Activated naive CD8-positive, alpha-beta T cell treated with anti-CD3 and anti-CD28 coated beads, Interleukin-2, amount 50 U/mL, for 16 hours (primary cell): ENCODE measurements around the gene PHACTR2.

Source experiments
- DNase-seq: peaks from one replicate; pipeline ENCODE4 v3.0.0-alpha.2; 2020; ENCODE audit warnings: low read depth, low spot score

Gene PHACTR2

DNA sequence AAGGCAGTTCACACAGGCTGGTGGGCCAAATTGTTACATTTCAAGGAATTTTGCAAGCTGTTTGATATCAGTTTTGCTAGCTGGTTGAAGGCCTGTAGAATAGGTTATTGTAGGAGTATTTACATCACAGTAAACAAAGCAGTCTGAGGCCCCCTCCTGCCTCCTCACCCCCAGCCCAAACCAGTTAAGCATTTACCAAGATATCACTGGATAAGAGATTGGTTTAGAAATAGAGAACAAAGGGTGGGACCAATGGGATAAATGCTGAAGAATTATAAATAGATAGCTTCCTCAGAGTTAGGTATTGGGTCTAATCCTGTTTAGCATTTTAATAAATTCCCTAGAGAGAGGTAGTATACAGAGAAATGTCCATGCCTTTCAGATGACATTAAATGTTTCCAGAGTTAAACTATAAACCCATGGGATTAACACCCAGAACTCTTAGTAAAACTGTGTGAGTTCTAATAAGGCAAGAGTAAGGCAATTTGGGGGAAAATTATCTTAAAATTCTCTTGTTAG lies 2.3 kb upstream of the PHACTR2 start:
- no peak for DNase-seq

DNA sequence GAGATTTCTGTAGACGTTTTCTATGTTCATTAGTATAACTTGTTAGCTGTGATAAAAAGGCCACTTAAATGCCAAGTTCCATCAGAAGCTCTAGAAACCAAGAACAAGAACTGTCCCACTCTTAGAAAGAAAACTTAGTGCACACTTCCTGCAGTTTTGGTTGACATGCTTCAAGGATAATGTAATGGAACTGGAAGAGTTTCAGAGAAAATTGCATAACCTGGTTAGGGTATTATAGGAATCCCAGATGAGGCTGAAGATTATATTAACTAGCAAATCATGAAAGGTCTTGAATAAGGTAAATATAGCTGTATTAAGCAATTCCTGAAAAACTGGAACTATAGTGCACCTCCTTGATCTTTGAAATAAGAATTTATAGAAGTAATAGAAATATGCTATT lies 1.8 kb upstream of the PHACTR2 start:
- no peak for DNase-seq

DNA sequence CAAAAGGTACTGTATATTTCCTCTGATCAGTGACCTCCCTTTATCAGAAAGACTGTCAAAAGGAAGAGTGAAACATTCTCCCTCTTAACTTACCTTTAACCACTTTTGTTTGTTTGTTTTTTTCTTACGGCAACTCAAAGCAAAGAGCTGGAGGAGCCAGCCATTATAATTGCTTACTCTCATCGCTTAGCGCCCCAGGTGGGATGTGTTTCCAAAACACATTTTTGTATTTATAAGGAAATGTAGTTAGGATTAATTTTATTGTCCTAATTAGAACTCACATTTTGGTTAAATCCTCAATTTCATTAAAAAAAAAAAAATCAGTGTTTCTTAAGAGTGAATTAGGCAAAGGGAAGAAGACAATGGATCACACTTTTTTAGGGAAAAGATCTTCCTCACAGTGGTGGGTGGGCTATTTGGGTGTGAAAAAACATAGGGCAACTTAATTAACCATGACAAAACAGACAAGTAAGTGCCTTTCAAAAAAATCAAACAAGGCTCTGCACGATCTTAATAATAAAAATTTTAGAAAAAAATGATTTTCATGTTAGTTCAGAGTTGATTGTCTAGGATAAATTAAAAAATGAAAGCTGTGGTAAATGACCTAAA lies 1.2 kb upstream of the PHACTR2 start:
- no peak for DNase-seq

DNA sequence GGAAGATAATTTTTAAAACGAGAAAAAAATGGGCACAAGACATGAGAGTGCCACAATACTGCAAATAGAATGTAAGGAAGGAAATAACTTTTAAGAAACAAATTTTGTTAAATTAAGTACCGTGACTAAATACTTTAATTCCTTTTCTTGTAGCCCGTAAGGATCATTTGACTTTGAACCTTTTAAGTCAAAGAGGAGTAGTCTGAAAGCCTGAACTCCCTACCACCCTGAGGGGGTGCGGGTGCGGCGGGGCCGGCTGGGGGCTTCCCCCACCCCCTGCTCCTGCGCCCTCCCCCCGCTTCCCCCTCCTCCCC lies 231 bp upstream of the PHACTR2 start:
- DNase-seq, result no peak

DNA sequence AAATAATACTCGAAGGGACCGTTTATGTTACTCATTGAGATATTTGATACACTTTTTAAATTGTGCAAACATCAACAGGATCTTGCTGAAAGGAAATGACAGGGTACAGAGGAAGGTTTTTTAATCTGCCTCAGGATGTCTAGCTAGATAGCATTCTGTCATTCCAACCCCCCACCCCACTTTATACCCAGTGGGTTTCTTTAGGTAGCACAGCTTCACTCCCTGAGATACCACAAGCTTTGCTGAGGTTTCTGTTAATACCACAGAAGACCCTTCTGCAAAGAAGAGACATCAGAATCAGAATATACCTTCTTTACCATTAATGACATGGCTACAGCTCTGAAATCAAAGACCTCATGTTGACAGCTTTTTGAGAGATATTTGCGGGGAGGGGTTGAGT lies 1.3 kb downstream of the PHACTR2 start:
- DNase-seq, result no peak

DNA sequence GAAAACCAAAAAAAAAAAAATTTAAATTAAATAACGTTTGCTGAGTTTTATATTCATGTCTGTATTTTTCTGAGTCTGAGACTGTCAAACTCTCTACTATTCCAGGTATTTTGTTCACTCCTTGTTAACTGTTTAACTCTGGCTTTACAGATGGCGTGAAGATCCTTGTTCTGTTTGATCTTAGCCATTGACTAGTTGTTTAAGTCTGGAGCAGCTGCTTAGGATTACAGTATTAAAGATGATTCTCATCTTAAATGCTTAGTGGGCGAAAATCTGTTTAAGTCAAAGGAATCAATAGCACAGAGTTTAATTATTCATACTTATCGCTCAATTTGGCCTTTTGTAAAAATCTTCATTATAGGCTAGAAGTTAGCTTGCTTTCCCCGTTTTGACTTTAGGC lies 2.4 kb downstream of the PHACTR2 start:
- no peak for DNase-seq

DNA sequence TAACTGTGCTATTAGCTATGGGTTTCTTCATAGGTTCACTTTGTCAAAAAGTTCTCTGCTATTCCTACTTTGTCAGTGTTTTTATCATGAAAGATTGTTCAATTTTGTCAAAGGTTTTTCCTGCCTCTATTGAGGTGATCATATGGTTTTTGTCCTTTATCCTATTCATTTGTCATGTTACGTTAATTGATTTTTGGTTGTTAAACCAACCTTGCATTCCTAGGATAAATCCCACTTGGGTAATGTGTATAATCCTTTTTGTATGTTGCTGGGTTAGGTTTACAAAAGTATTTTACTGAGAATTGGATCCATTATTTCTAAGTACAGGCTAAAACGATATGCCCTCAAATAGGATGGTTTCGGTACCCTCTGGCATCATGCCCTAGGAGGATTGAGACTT lies 5.0 kb downstream of the PHACTR2 start:
- no peak for DNase-seq

DNA sequence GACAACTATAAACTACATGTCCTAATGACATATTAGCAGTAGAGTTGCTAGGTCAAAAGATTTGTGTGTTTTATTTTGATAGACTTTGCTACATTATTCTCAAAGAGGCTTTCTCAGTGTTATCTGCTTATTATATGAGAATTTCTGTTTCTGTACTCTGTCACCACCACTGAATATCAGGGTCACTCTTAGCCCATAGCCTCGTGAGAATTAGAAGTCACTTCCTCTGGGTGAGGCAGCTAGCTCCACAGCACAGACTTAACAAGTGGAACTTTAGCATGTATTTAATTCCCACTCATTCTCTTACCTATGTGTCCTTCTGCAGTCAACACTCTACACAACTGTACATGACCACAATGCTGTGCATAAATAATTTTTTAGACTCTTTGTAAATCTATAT lies 6.7 kb downstream of the PHACTR2 start:
- no peak for DNase-seq

DNA sequence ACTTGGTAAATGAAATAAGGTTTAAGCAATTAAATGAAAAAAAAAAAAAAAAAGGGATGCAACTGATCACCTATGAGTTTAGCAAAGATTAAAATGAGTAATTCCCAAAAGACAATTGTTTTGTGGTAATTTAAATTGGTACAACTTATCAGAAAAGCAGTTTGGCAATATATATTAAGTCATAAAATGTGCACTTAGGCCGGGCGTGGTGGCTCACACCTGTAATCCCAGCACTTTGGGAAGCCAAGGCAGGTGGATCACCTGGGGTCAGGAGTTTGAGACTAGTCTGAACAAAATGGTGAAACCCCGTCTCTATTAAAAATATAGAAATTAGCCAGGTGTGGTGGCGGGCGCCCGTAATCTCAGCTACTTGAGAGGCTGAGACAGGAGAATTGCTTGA lies 7.9 kb downstream of the PHACTR2 start:
- no peak for DNase-seq

DNA sequence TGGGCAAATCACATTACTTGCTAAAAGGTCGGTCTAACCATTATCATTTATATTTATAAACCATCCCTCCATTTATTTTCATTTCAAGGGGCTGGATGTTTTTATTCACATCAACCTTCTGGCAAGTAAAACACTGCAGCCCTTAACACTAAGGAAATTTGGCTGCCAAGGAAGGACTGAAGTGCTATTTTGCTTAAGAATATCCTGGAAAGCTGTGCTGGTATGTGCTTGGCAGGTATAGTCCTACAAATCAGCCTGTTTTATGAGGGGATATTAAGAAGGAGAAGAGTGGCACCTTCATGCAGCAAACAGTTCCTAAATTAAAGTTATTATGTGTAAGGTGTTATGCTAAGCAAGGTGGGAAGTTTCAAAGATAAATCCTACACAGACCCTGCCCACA lies 9.8 kb downstream of the PHACTR2 start:
- DNase-seq, result no peak

DNA sequence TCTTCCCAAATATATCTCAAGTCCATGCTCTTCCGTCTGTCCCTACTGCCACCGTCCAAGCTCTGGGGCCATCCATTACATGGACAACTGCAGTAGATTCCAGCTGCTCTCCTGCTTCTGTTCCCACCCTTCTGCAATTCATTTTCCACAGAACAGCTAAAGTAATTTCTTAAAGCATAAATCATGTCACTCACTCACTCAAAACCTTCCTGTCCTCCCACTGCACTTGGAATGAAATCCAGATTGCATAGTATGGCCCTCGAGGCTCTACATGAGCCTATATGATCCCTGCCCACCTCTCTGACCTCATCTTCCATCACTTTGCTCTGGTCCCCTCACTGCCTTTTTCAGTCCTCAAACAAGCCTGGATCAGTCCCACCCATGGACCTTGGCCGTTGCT lies 10.9 kb downstream of the PHACTR2 start:
- no peak for DNase-seq

DNA sequence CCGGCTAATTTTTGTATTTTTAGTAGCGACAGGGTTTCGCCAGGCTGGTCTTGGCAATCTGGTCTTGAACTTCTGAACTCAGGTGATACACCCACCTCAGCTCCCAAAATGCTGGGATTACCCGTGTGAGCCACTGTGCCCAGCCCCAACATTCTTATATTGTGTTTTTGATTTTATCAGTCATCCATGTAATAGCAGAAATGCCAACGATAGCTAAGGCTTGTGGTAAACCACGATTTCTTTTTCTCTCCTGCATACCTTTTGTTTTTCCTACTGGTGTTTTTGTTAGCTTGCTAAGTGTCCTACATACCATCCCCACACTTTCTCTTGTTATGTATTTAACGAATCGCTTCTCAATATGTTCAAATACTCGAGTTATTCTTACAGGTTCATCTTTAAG lies 12.1 kb downstream of the PHACTR2 start:
- no peak for DNase-seq

DNA sequence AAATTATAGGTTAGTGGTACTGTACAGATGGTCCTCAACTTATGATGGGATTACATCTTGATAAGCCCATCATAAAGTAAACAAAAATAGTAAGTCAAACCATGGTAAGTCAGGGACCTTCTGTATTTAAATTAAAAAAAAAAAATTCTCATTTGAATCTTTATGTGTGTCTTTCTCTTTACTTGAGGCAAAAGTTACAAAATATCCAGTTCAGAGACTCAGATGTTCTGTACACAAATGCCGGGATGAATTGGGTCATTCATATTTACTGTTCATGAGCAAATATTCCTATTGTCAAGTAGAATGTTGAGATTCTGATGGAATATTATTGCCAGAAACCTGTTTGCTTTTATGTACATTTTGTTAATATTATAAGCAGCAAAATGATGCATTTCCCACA lies 13.4 kb downstream of the PHACTR2 start:
- DNase-seq, result no peak

DNA sequence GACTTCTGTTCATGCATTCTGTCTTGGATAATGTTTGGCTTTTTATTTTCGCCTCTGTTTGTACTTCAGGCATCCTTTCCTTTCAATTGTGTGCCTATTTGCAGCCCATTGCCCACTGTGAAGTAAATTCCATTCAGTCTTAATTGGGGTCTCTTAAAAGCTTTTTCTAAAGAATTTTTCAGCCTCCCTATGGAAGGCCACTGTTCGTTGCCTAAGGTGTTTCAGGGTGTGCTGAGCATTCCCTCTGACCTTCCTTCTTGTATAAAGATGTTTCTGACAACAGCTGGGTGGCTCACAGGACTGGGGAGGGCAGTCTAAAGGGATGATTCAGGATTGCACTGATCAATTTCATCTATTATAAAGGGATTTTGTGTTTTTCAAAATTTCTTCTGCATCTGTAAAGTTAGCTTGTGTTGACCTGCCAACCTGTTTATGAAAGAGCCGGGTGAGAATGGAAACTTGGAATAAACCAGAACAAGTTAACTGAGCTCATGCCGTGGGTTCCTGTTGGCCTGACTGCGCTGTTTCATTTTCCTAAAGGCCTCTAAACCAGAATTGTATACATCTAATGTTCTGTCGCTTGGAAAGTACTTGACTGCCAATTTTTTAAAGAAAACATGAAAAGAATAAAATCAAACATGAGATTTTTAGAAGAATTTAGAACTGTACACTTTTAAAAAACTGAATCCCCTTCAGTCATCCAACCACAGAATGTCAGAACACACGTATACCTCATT lies 14.3 kb downstream of the PHACTR2 start:
- DNase-seq, result no peak

DNA sequence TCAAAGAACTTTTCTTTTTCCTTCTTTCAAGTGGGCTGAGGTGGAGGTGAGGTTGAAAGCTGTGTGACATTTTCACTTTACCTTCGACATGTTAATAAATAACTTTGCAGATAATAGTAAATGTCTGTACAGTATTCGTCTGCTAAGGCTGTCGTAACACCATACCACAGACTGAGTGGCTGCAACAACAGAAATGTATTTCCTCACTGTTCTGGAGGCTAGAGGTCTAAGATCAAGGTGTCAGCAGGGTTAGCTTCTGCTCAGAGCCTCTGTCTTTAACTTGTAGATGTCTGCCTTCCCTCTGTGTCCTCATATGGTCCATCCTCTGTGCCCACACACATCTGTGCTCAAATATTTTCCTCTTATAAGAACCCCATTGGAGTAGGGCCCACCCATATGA lies 14.9 kb downstream of the PHACTR2 start:
- DNase-seq, result no peak

DNA sequence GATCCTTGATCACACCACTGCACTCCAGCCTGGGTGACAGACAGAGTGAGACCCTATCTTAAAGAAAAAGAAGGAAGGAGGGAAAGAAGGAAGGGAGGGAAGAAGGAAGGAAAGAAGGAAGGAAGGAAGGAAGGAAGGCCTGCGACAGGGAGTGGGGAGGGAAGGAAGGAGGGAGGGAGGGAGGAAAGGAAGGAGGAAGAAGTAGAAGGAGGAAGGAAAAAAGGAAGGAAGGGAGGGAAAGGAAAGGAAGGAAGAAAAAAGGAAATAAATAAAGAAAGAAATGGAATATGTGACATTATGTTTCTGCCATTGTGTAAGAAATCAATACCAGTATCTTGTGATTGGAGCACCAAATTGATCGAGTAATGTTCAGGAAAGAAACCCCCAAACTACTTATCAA lies 16.2 kb downstream of the PHACTR2 start:
- DNase-seq, result no peak

DNA sequence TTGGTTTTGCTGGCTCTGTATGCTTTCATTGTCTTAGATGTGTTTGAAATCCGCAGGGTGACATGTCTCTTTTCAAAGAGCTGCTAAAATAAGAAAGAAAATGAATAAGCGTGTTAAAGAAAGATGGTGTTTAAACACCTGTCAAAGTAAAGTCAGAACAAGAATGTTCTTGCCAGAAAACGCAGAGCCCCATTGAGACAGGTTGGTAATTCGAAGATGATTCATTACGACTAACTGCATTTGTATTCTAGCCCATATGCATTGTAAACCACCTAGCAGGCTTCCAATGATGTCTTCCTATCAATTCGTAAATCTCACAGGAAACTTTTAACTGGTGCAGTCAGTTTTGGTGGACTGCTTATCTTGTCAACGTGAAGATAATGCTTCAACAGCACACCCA lies 16.8 kb downstream of the PHACTR2 start:
- DNase-seq, result no peak

DNA sequence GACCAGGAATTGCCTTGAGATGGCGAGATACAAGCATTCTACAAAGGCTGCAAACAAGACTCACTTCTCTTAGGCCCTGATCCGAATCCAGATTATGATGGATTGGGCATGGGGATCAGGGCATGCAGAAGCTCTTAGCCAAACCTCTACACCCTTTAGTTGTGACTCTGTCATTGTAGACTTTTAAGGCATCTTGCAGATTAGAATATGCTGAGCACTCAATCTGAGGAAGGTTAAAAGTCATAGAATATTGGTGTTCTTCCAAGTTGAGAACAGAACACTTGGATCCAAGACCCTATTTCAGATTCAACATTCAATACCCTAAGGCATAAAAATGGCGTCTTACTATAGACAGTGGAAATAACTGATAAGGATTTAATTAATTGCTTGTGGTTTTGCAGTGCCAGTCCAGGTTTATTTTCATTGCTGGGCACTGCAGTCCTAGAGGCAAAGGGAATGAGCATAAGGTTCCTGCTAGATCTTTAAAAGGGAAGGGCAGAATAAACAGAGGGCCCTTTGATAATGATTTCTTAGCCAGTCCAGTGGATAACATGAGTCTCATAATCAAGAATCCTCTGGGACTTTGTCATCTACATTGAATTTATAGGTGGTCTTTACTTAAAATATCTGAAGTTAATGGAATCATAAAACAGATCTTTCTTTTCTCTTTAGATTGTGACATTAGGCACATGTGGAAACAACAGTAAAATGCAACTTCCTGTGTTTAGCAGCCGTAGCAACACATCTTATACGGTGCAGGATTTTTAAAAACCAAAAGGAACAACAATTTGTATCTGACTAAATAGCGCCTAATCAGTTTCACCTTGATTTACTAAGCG lies 17.6 kb downstream of the PHACTR2 start:
- no peak for DNase-seq

DNA sequence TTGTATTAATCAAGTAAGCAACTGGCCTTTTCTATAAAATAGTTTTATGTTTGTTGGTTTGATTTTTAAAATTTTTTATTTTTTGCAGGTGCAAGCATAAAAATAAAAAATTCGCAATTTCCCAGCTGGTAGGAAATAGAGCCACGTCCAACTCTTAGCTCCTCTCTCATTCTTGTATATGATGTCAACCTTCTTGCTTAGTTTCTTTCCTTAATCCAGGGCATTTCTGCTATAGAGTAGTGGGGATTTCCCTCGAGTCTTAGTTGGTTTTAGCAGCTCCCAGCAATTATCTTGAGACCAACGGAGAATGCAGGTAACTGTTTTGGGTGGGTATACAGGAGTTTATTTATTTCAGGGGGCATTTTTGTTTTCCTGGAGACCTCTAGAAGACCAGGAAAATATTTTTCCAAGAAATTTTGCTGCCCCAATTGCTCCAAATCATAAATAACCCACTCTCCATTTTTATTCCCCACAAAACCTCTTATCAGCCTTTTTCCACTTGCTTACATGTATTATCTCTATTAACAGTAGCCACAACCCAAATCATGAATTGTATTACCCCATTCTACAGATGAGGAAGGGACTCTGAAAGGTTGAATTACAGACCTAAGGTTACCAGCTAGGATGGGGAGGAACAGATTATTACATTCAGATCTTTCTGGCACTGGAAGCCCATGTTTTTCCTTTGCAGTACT lies 18.4 kb downstream of the PHACTR2 start:
- no peak for DNase-seq

DNA sequence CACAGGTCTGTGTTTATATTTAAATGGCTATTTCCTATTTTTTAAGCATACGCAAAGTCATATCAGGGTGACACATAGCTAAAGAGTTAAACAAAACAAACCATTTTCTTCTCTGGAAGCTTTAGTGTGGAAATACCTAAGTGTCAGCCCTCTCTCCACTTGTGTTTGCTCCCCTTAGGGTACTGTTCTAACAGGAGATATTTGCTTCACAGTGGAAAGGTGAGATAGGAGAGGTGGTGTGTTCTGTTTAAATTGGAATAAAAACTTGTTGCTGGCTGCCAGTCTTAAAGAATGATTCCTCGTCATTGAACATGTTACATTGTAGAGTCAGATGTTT lies 18.9 kb downstream of the PHACTR2 start:
- DNase-seq, result no peak

DNA sequence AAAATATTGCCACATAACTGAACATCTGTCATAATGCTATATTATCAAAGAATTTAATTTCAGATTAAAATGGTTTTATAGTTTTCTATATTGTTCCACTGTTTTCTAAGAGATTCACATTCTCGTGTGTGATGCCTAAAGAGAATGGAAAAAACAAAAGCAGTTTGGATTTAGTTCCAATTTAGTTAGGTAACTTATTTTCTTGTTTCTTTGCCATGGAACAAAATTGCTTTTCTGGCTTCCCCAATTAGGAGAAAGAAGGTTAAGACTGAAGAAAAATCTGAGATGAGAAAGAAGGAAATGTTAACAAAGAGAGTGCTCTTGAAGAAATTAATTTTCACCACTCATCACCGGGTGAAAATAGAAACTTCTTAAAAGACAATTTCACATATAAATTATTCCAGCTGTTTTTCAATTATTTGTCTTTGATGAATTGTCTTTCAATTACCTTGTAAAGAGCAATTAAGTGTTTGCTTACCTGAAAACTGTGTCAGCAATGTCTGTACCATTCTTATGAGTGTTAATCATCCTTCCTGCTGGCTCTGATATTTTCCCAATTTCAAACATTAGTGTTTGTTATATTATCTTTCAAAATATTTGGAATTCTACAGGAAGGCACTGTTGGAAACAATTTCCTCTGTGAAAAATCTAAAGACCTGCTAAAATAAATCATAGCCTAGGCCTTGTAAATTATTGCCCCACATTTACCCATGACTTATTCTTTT lies 19.5 kb downstream of the PHACTR2 start:
- DNase-seq, result no peak

DNA sequence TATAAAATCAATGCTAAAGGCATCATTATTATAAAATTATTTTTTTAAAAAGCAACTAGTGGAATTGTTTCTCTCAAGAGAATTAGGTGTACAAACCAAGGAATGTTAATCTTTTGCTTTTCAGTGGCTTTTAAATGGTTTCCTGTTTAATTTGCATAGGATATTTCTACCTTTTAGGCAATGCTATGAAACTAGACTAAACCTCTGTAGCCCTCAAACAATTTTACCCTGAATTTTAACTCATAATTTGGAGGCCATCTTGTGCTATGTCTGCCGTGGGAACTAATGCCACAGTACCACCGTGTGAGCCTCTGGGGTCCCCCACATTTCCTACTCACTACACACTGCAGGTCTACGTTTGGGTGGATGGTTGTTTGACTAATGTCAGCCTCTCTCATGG lies 20.6 kb downstream of the PHACTR2 start:
- no peak for DNase-seq
